ENCODE data around the gene PLB1.

Gene PLB1

GRCh38 chr2:28608500-28609424 is 112.9 kb downstream of the PLB1 start:
- in situ Hi-C loops (cut with MboI; ENCODE audit: low sequenced_read_pairs) = no loop called here

GRCh38 chr2:28610583-28611201 is 114.8 kb downstream of the PLB1 start:
- in situ Hi-C loops (cut with MboI; ENCODE audit: low sequenced_read_pairs) = no loop called here

GRCh38 chr2:28612131-28612812 is 116.4 kb downstream of the PLB1 start:
- in situ Hi-C loops (cut with MboI; ENCODE audit: low sequenced_read_pairs) = no loop called here

GRCh38 chr2:28613186-28613585 is 117.3 kb downstream of the PLB1 start:
- in situ Hi-C loops (cut with MboI; ENCODE audit: low sequenced_read_pairs) = no loop called here

- in situ Hi-C loops (cut with MboI; ENCODE audit: low sequenced_read_pairs) = no loop called here
These were observed 118.0 kb downstream of the PLB1 start for GRCh38 chr2:28613633-28614501.

GRCh38 chr2:28615706-28616105 is 119.8 kb downstream of the PLB1 start:
- in situ Hi-C loops (cut with MboI; ENCODE audit: low sequenced_read_pairs) = no loop called here

GRCh38 chr2:28616396-28616999 is 120.6 kb downstream of the PLB1 start:
- in situ Hi-C loops (cut with MboI; ENCODE audit: low sequenced_read_pairs) = no loop called here

- in situ Hi-C loops (cut with MboI; ENCODE audit: low sequenced_read_pairs) = no loop called here
These were observed 121.8 kb downstream of the PLB1 start for GRCh38 chr2:28617502-28618184.

GRCh38 chr2:28618221-28619141 is 122.6 kb downstream of the PLB1 start:
- in situ Hi-C loops (cut with MboI; ENCODE audit: low sequenced_read_pairs) = no loop called here

- in situ Hi-C loops (cut with MboI; ENCODE audit: low sequenced_read_pairs) = no loop called here
These were observed 123.6 kb downstream of the PLB1 start for GRCh38 chr2:28619213-28620196.

GRCh38 chr2:28620291-28620793 is 124.5 kb downstream of the PLB1 start:
- in situ Hi-C loops (cut with MboI; ENCODE audit: low sequenced_read_pairs) = no loop called here

- in situ Hi-C loops (cut with MboI; ENCODE audit: low sequenced_read_pairs) = no loop called here
These were observed 124.9 kb downstream of the PLB1 start for GRCh38 chr2:28620801-28621171.

GRCh38 chr2:28621172-28622100 is 125.6 kb downstream of the PLB1 start:
- in situ Hi-C loops (cut with MboI; ENCODE audit: low sequenced_read_pairs) = no loop called here

- in situ Hi-C loops (cut with MboI; ENCODE audit: low sequenced_read_pairs) = no loop called here
These were observed 126.2 kb downstream of the PLB1 start for GRCh38 chr2:28622101-28622499.

GRCh38 chr2:28623582-28624405 is 127.9 kb downstream of the PLB1 start:
- in situ Hi-C loops (cut with MboI; ENCODE audit: low sequenced_read_pairs) = no loop called here

- in situ Hi-C loops (cut with MboI; ENCODE audit: low sequenced_read_pairs) = no loop called here
These were observed 128.6 kb downstream of the PLB1 start for GRCh38 chr2:28624436-28624792.
